Heart left ventricle (tissue), 13 donors: ENCODE measurements around the gene KCNJ12.

ENCODE experiments used
- POLR2A ChIP-seq, 2 donors: fragments of 450-650 bp; IDR thresholded peaks; one replicate each; pipeline ENCODE4 v1.6.1; 2017; ENCODE audit warnings: antibody characterized with exemption in 2 of 2, mild to moderate bottlenecking in 2 of 2, moderate library complexity in 2 of 2
- TF ChIP-seq, protein P1 (sequence below), 12 donors: fragments of 200-600 bp; sonication (generic) in 4 of 12; IDR thresholded peaks; one replicate each; pipeline versions ENCODE4 v1.5.0 to v1.8.0; 2018 to 2022; ENCODE audit warnings: antibody characterized with exemption in 12 of 12, mild to moderate bottlenecking in 5 of 12
- donor health status: ischemic (EF 13 %, LVEDD 7.1; RV severe dilation, severe dysfunction).
- donor health status: DM: no; HTN: yes; CAD: no.
- donor health status: DM: no; HTN: no; CAD: no.
- donor health status: ischemic (EF 25% LVEDD 6.9; RV normal size, moderate dysfunction).
- donor health status: ischemic (EF 25% LVEDD 5.7; RV mildly dilated, moderate dysfunction).
- donor health status: ischemic (EF 35%, LVEDD 5.7; RV mildly dilated, moderate dysfunction).
- donor health status: nonischemic (EF 11% LVEDD 7.7; RV severe dilation, severe dysfunction).
- donor health status: DM: yes; HTN: yes; CAD: no.
- donor health status: PGD.
- donor health status: ischemic (EF 29% LVEDD 5.4; RV normal size, mild dysfunction).
- donor health status: nonischemic (EF 23%, LVEDD 6.1; RV moderate dilation, normal function).

DNA sequence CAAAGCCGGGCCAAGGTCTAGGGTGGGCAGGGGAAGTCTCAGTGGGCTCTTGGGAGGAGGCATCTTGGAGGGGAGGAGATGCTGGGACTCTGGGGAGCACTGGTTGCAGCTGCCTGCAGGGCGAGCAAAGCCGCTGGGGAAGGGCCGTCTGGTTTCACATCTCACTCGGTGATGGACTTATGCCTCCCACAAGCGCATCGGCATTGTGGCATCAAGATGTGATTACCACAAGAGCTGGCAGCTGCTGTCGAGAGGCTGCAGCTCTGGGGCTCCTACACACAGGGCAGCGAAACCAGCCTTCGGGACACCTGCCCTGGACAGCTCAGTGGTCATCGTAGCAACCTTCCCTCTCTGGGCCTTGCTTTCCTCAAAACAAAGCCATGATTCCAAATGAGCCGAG lies 3.1 kb upstream of the KCNJ12 start:
- TF ChIP-seq, protein P1, sequence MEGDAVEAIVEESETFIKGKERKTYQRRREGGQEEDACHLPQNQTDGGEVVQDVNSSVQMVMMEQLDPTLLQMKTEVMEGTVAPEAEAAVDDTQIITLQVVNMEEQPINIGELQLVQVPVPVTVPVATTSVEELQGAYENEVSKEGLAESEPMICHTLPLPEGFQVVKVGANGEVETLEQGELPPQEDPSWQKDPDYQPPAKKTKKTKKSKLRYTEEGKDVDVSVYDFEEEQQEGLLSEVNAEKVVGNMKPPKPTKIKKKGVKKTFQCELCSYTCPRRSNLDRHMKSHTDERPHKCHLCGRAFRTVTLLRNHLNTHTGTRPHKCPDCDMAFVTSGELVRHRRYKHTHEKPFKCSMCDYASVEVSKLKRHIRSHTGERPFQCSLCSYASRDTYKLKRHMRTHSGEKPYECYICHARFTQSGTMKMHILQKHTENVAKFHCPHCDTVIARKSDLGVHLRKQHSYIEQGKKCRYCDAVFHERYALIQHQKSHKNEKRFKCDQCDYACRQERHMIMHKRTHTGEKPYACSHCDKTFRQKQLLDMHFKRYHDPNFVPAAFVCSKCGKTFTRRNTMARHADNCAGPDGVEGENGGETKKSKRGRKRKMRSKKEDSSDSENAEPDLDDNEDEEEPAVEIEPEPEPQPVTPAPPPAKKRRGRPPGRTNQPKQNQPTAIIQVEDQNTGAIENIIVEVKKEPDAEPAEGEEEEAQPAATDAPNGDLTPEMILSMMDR (IDR thresholded peaks at IDR 0.05): no peak
- TF ChIP-seq POLR2A (IDR thresholded peaks at IDR 0.05): no peak
